Astrocyte of the cerebellum (primary cell): ENCODE results near the gene OR14J1.

Experiments
- DNase-seq: peaks from one replicate; pipeline ENCODE4 v3.0.0-alpha.2; 2011; ENCODE audit warnings: low read depth
- H3K4me3 ChIP-seq: 2 replicates; pipeline ENCODE4 v1.5.1; 2011; ENCODE audit warnings: mild to moderate bottlenecking, low read depth, low read length, moderate library complexity
- CTCF ChIP-seq: IDR thresholded peaks from 2 replicates; pipeline ENCODE4 v1.5.1; 2012; ENCODE audit warnings: low read length, low read depth, moderate library complexity, mild to moderate bottlenecking; ENCODE audit errors: missing control alignments
- in situ Hi-C: cut with HindIII; loops from 2 replicates; pipeline ENCODE4 v1.10.0; 2017; ENCODE audit warnings: low sequenced_read_pairs

The OR14J1 gene

DNA sequence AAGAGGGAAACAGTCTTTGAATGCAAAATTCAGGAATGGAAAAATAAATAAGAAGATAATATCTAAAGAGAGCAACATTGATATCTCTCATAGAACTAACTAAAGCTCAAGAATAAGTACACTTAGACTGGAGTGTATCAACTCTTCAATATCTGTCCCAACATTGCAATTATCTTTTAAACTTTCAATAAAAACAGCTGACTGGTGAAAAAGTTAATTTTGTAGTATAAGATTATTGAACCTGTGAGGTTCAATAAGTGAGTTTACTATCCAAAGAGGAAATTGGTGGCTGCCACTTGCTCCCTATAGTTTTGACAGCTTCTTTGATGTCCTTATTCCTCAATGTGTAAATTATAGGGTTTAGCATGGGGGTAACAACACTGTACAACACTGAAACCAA, 53.5 kb downstream of the OR14J1 start:
- in situ Hi-C loops: no loop called here
- DNase-seq: no peak
- TF ChIP-seq CTCF: no peak
- no peak overlapping the region for H3K4me3 ChIP-seq

- no peak for TF ChIP-seq CTCF
- no peak for DNase-seq
- in situ Hi-C loops: no loop called here
Observed at GRCh38 chr6:29355603-29356002, 54.1 kb downstream of the OR14J1 start.

More at GRCh38 chr6:29355603-29356002, 54.1 kb downstream of the OR14J1 start:
- H3K4me3 ChIP-seq: no peak overlapping the region
